Uterus (tissue), 2 donors: ENCODE data around the gene POLR3K.

ENCODE experiments used
- POLR2A ChIP-seq, 2 donors: fragments of 450-650 bp; IDR thresholded peaks; one replicate each; pipeline ENCODE4 v1.6.1; 2016; ENCODE audit warnings: antibody characterized with exemption in 2 of 2, mild to moderate bottlenecking in 1 of 2, moderate library complexity in 1 of 2
- TF ChIP-seq, protein P1 (sequence below), 4 experiments: fragments of 200-600 bp in 2 of 4; fragments of 450-650 bp in 2 of 4; sonication (generic) in 2 of 4; IDR thresholded peaks; one replicate each; pipeline ENCODE4 v1.5.1; 2016 to 2019; ENCODE audit warnings: antibody characterized with exemption in 4 of 4, mild to moderate bottlenecking in 2 of 4, moderate library complexity in 1 of 4

DNA sequence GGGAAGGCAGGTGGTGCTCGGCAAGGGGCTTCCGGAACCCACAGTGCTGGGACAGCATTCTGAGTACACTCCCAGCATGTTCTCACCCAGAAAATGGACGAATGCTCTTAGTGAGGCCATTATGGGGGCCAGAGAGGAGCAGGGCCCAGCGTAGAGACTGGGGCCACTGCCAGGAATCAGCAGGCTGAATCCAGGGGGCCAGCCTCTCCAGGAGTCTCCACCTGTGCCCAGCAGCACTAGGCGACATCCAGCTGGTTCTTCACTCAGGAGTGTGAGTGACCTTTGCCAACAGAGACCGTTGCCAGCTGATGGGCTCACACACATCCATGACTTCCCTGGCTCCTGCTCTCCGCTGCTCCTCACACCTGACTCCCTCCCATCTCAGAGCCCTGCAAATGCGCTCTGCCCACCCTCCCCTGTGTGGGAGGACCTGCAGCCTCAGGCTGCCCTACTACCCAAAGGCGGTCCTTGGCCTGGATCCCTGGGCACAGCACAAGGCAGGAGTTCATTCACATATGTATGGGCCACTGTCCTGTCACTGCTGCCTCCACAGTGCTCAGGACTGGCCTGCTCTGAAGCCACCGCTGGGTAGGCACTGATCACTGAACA, 13.9 kb upstream of the POLR3K start:
- TF ChIP-seq, protein P1, sequence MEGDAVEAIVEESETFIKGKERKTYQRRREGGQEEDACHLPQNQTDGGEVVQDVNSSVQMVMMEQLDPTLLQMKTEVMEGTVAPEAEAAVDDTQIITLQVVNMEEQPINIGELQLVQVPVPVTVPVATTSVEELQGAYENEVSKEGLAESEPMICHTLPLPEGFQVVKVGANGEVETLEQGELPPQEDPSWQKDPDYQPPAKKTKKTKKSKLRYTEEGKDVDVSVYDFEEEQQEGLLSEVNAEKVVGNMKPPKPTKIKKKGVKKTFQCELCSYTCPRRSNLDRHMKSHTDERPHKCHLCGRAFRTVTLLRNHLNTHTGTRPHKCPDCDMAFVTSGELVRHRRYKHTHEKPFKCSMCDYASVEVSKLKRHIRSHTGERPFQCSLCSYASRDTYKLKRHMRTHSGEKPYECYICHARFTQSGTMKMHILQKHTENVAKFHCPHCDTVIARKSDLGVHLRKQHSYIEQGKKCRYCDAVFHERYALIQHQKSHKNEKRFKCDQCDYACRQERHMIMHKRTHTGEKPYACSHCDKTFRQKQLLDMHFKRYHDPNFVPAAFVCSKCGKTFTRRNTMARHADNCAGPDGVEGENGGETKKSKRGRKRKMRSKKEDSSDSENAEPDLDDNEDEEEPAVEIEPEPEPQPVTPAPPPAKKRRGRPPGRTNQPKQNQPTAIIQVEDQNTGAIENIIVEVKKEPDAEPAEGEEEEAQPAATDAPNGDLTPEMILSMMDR (IDR thresholded peaks at IDR 0.05): no peak
- no peak for TF ChIP-seq POLR2A (IDR thresholded peaks at IDR 0.05)
